Coronary artery (tissue), 2 donors: Measurements from ENCODE around the gene CMC2.

Experiments used
- DNase-seq: peaks from one replicate; pipeline ENCODE4 v3.0.0-alpha.2; 2017; ENCODE audit warnings: low spot score
- H3K27ac ChIP-seq, 2 donors: fragments of 200-600 bp; sonication (generic); one replicate each; pipeline ENCODE4 v1.5.1; 2016 to 2019
- H3K4me3 ChIP-seq: fragments of 200-600 bp; sonication (generic); 2 replicates; pipeline ENCODE4 v1.5.1; 2016; ENCODE audit warnings: mild to moderate bottlenecking, moderate library complexity
- CTCF ChIP-seq: fragments of 200-600 bp; sonication (generic); IDR thresholded peaks from one replicate; pipeline ENCODE4 v1.5.1; 2019; ENCODE audit warnings: antibody characterized with exemption

The CMC2 gene

GRCh38 chr16:81014672-81015071 is 8.0 kb upstream of the CMC2 start:
- Histone ChIP-seq H3K27ac (no peak overlapping the region), H3K4me3 (no peak overlapping the region)
- DNase-seq: no peak
- no peak for TF ChIP-seq CTCF

DNA sequence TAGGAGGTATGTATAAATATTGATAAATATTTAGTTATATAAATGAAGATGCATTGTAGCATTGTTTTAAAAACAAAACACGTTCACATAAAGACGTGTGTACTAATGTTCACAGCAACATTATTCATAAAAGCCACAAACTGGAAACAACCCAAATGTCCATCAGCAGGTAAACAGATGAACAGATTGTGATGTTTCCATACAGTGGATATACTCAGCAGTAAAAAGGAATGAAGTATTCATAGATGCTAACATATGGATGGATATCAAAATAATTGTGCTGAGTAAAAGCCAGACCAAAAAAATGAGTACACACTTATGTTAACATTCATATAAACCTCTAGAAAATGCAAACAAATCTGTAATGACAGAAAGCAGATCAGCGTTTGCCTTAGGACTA is 6.3 kb upstream of the CMC2 start:
- Histone ChIP-seq H3K4me3 (no peak overlapping the region), H3K27ac (no peak overlapping the region)
- TF ChIP-seq CTCF: no peak
- DNase-seq: no peak

DNA sequence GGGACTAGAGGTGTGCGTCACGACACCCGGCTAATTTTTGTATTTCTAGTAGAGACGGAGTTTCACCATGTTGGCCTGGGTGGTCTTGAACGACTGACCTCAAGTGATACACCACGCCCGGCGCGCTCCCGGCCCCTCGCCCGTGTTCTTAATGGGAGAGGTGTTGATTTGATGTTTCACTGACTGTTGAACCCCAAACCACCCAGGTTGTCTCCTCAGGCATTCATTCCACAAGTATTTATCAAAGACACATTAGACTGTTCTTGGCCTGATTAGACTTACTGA is 1.8 kb upstream of the CMC2 start:
- no peak for DNase-seq
- H3K4me3 ChIP-seq: peak overlapping the region; percentile 93
- no peak overlapping the region for H3K27ac ChIP-seq
- no peak for TF ChIP-seq CTCF

GRCh38 chr16:81006211-81006812 is 373 bp downstream of the CMC2 start:
- no peak for TF ChIP-seq CTCF
- peak; percentile 85 for DNase-seq
- Histone ChIP-seq H3K27ac (peak overlapping the region; percentile 95 to 99), H3K4me3 (peak overlapping the region; percentile 93)

- peak overlapping the region; percentile 95 to 99 for H3K27ac ChIP-seq
- no peak for TF ChIP-seq CTCF
- peak overlapping the region; percentile 93 for H3K4me3 ChIP-seq
- DNase-seq: no peak
These were observed 999 bp downstream of the CMC2 start for GRCh38 chr16:81005610-81006161.

DNA sequence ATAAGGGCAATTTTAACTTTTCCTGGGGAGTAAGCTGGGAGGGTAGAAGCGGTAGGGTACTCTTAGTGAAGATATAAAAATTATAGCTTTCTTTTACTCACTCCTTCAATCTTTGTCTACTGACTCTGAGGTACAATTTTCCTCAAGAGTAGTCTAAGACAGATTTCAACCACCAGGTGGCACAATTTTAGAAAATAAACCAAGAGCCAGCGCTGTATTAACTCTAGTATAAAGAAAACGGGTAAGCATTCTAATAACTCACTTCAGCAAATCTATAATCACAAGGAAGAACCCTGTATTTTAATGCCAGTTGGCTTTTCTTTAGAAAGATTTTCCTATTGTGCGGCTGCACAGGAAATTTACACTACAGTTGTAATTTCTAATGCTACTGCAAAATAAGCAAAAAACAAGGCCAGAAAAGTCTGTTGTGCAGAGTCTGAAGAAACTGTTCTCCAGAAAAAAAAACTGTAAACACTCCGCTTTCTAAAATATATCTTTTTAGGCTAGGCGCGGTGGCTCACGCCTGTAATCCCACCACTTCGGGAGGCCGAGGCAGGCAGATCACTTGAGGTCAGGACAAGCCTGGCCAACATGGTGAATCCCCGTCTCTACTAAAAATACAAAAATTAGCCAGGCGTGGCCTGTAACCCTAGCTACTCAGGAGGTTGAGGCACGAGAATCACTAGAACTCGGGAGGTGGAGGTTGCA is 1.9 kb downstream of the CMC2 start:
- no peak for TF ChIP-seq CTCF
- Histone ChIP-seq H3K4me3 (peak overlapping the region; percentile 93), H3K27ac (peak overlapping the region; percentile 30 to 54)
- DNase-seq: no peak
